ENCODE data around the gene PRKD2.
"Not testable (repeated sequence)": the region's sequence is repeated elsewhere in the genome, so short reads cannot be mapped to it uniquely, and the experiment has no call there.

Gene PRKD2

GRCh38 chr19:46628970-46629369 lies 87.9 kb downstream of the PRKD2 start:
- not testable (repeated sequence) for DNase-seq

- DNase-seq: no peak
These were observed 90.5 kb downstream of the PRKD2 start for GRCh38 chr19:46626446-46626845.

GRCh38 chr19:46625731-46626130 lies 91.2 kb downstream of the PRKD2 start:
- no peak for DNase-seq

- no peak for DNase-seq
These were observed 91.8 kb downstream of the PRKD2 start, which contains the start of gene PTGIR for GRCh38 chr19:46624958-46625661. Gene PTGIR, minus strand, starts transcription at chr19:46625089. Its CDS starts 864 bp downstream, at chr19:46624225.
